GM12892 (cell line): ENCODE data around the gene HADH.

Source experiments
- POLR2A ChIP-seq: IDR thresholded peaks from 2 replicates; pipeline ENCODE4 v1.6.1; 2011; ENCODE audit warnings: low read depth, low read length, control low read depth
- POLR2AphosphoS5 ChIP-seq: IDR thresholded peaks from 2 replicates; pipeline ENCODE4 v1.6.1; 2011; ENCODE audit warnings: low read depth, low read length, control low read depth
- TAF1 ChIP-seq: IDR thresholded peaks from 2 replicates; pipeline ENCODE4 v1.6.1; 2011; ENCODE audit warnings: low read depth, mild to moderate bottlenecking, control low read depth, low read length, borderline replicate concordance

DNA sequence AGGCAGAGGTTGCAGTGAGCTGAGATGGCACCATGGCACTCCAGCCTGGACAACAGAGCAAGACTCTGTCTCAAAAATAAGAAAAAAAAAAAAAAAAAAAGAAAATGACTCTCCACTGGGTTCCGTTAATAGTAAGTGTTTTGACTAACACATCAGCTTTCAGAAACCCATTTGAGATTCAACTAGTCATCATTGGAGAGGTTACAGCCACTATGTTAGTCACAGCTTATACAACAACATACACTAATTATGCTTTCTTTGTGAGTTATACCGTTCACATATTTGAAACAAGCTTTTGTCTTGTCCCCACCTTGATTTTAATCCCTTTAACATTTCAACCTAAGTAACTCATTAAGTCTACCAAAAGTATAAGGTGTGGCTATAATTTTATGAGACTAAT is 48.2 kb downstream of the HADH start:
- TF ChIP-seq POLR2A (no peak), POLR2AphosphoS5 (no peak), TAF1 (no peak)
